Measurements from ENCODE around the gene SYCN.

GRCh38 chr19:39178296-39179006, 25.6 kb downstream of the SYCN start:
- TF ChIP-seq POLR2A (IDR thresholded peaks at IDR 0.05; ENCODE audit: low read depth, low read length) (no peak), CTCF (IDR thresholded peaks at IDR 0.05; ENCODE audit: extremely low read depth in 1 of 2, insufficient read depth in 1 of 2, low read depth in 1 of 2, low read length in 2 of 2) (no peak), JUN (IDR thresholded peaks at IDR 0.05; ENCODE audit: borderline replicate concordance, insufficient read depth, insufficient read length, low read depth) (no peak), EZH2 (IDR thresholded peaks at IDR 0.05; ENCODE audit: borderline replicate concordance, low read depth, low read length, severe bottlenecking) (no peak)
